Measurements from ENCODE around the gene IRX2.

The IRX2 gene

DNA sequence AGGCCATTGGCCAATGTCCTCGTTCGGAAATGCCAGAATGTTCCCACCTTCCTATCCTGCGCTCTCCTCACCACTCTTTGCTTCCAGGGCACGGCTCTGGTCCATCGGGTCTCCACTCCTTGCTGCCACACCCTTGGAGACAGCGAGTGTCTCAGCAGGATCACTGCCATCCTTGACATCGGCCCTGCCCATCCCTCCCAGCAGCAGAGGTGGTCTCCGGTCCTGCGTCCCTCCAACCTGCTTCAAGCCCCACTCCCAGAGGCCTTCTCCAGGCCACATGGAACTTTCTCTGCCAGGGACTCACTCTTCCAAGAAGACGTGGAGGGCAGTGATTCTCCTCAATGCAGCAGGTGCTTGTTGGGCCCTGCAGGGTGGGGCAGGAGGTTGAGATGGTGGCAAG lies 42.7 kb downstream of the IRX2 start:
- Histone ChIP-seq H2AFZ (ENCODE audit: low read length) (no peak overlapping the region), H4K20me1 (ENCODE audit: insufficient read depth, low read length) (no peaks in the 10 kb centered on the region), H3K4me1 (ENCODE audit: low read length) (no peaks in the 10 kb centered on the region), H3K9me3 (replicated peaks; ENCODE audit: insufficient read depth, low read length) (no peaks in the 10 kb centered on the region), H3K9ac (ENCODE audit: low read length) (no peak overlapping the region), H3K79me2 (ENCODE audit: low read length) (no peaks in the 10 kb centered on the region), H3K4me3 (ENCODE audit: low read length) (no peak overlapping the region), H3F3A (ENCODE audit: insufficient read depth, low read length) (no peaks in the 10 kb centered on the region), H3K27me3 (replicated peaks; ENCODE audit: insufficient read depth, low read length) (no peaks in the 10 kb centered on the region), H3K4me2 (ENCODE audit: low read depth, low read length) (no peak overlapping the region), H3K27ac (ENCODE audit: low read length) (no peak overlapping the region), H3K9me2 (replicated peaks; ENCODE audit: insufficient read depth, low read length) (no peaks in the 10 kb centered on the region), H3K36me3 (replicated peaks; ENCODE audit: insufficient read depth, low read length) (no peaks in the 10 kb centered on the region)
- DNase-seq, result no peak
- TF ChIP-seq, protein P1, sequence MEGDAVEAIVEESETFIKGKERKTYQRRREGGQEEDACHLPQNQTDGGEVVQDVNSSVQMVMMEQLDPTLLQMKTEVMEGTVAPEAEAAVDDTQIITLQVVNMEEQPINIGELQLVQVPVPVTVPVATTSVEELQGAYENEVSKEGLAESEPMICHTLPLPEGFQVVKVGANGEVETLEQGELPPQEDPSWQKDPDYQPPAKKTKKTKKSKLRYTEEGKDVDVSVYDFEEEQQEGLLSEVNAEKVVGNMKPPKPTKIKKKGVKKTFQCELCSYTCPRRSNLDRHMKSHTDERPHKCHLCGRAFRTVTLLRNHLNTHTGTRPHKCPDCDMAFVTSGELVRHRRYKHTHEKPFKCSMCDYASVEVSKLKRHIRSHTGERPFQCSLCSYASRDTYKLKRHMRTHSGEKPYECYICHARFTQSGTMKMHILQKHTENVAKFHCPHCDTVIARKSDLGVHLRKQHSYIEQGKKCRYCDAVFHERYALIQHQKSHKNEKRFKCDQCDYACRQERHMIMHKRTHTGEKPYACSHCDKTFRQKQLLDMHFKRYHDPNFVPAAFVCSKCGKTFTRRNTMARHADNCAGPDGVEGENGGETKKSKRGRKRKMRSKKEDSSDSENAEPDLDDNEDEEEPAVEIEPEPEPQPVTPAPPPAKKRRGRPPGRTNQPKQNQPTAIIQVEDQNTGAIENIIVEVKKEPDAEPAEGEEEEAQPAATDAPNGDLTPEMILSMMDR (IDR thresholded peaks at IDR 0.05; ENCODE audit: low read length), result no peak
- TF ChIP-seq EZH2 (optimal IDR thresholded peaks at IDR 0.05; ENCODE audit: low read depth, low read length) (no peak), EZH2phosphoT487 (IDR thresholded peaks at IDR 0.05; ENCODE audit: low read length) (no peak)

DNA sequence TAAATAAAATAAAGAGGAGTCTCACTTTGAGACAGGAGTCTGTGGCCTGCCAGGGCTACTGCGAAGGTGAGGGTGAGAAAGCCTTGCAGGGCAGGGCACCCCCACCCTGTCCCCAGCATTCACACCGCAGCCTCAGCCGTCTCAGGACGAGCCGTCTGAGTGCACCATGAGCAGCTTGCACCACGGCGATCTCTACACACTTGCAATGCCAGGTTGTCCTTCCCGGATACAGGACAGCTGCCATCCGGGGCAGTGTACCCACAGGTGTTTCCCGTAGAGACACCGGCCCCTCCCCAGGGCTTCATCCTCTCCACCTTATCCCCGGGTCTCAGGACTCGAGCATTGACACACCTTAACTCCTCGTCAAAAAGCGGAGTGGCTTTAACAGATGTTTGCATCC lies 43.3 kb downstream of the IRX2 start:
- Histone ChIP-seq H3K9ac (ENCODE audit: low read length) (no peak overlapping the region), H3F3A (ENCODE audit: insufficient read depth, low read length) (no peaks in the 10 kb centered on the region), H3K4me3 (ENCODE audit: low read length) (no peak overlapping the region), H3K79me2 (ENCODE audit: low read length) (no peaks in the 10 kb centered on the region), H3K9me2 (replicated peaks; ENCODE audit: insufficient read depth, low read length) (no peaks in the 10 kb centered on the region), H3K4me1 (ENCODE audit: low read length) (no peaks in the 10 kb centered on the region), H2AFZ (ENCODE audit: low read length) (no peak overlapping the region), H3K27ac (ENCODE audit: low read length) (no peak overlapping the region), H3K27me3 (replicated peaks; ENCODE audit: insufficient read depth, low read length) (no peaks in the 10 kb centered on the region), H3K36me3 (replicated peaks; ENCODE audit: insufficient read depth, low read length) (no peaks in the 10 kb centered on the region), H4K20me1 (ENCODE audit: insufficient read depth, low read length) (no peaks in the 10 kb centered on the region), H3K4me2 (ENCODE audit: low read depth, low read length) (no peak overlapping the region), H3K9me3 (replicated peaks; ENCODE audit: insufficient read depth, low read length) (no peaks in the 10 kb centered on the region)
- no peak for TF ChIP-seq EZH2phosphoT487 (IDR thresholded peaks at IDR 0.05; ENCODE audit: low read length)
- TF ChIP-seq, protein P1 (IDR thresholded peaks at IDR 0.05; ENCODE audit: low read length), result no peak
- no peak for TF ChIP-seq EZH2 (optimal IDR thresholded peaks at IDR 0.05; ENCODE audit: low read depth, low read length)
- DNase-seq, result no peak

DNA sequence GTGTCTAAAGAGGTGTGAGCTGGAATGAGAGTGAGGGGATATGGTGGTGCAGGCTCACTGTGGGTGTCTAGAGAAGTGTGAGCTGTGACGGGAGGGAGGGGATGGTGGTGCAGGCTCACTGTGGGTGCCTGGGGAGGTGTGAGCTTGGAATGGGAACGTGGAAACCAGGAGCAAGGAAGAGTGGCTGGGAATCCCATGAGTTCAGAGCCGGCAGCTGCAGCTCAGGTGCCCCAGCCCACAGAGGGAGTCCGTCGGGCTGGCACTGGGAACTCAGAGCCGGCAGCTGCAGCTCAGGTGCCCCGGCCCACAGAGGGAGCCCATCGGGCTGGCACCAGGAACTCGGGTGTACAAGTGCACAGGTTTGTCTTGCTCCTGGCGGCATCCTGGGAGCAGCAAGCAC lies 45.6 kb downstream of the IRX2 start:
- Histone ChIP-seq H3K9ac (ENCODE audit: low read length) (no peak overlapping the region), H3K9me2 (replicated peaks; ENCODE audit: insufficient read depth, low read length) (no peaks in the 10 kb centered on the region), H3K9me3 (replicated peaks; ENCODE audit: insufficient read depth, low read length) (no peaks in the 10 kb centered on the region), H3K27ac (ENCODE audit: low read length) (no peak overlapping the region), H4K20me1 (ENCODE audit: insufficient read depth, low read length) (no peaks in the 10 kb centered on the region), H3K36me3 (replicated peaks; ENCODE audit: insufficient read depth, low read length) (no peaks in the 10 kb centered on the region), H3K4me2 (ENCODE audit: low read depth, low read length) (no peak overlapping the region), H3K79me2 (ENCODE audit: low read length) (no peaks in the 10 kb centered on the region), H3K4me1 (ENCODE audit: low read length) (no peaks in the 10 kb centered on the region), H2AFZ (ENCODE audit: low read length) (no peak overlapping the region), H3K27me3 (replicated peaks; ENCODE audit: insufficient read depth, low read length) (no peaks in the 10 kb centered on the region), H3K4me3 (ENCODE audit: low read length) (no peak overlapping the region), H3F3A (ENCODE audit: insufficient read depth, low read length) (no peaks in the 10 kb centered on the region)
- TF ChIP-seq, protein P1 (IDR thresholded peaks at IDR 0.05; ENCODE audit: low read length), result no peak
- no peak for TF ChIP-seq EZH2phosphoT487 (IDR thresholded peaks at IDR 0.05; ENCODE audit: low read length)
- TF ChIP-seq EZH2 (optimal IDR thresholded peaks at IDR 0.05; ENCODE audit: low read depth, low read length), result no peak
- DNase-seq, result no peak
